ENCODE data around the gene USP51.

The USP51 gene

DNA sequence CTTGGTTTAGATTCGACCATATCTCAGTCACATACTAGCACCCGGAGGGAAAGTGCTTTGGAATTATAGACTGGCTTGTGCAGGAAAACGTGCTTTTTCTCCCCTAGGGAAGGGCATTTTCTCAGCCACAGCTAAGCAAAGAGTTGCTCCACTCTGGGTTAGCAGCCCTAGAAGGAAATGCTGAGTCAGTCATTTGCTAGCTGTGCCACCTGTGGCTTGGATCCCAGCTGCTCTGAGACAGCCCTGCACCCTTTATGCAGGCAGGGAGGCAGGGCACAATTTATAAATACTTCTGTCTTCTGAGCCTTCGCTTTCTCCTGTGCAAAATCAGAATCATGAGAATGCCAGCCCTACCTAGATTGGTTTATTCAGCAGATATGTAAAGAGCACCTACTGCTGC, 1.3 kb upstream of the USP51 start:
- CTCF ChIA-PET, result no interaction called here
- no peak for TF ChIP-seq LEF1 (IDR thresholded peaks at IDR 0.05; ENCODE audit: borderline replicate concordance)
- TF ChIP-seq ELF4 (IDR thresholded peaks at IDR 0.05), result no peak
- TF ChIP-seq FOXA1 (IDR thresholded peaks at IDR 0.05), result no peak
- TF ChIP-seq ZNF384 (IDR thresholded peaks at IDR 0.05), result no peak
- TF ChIP-seq, protein P1, sequence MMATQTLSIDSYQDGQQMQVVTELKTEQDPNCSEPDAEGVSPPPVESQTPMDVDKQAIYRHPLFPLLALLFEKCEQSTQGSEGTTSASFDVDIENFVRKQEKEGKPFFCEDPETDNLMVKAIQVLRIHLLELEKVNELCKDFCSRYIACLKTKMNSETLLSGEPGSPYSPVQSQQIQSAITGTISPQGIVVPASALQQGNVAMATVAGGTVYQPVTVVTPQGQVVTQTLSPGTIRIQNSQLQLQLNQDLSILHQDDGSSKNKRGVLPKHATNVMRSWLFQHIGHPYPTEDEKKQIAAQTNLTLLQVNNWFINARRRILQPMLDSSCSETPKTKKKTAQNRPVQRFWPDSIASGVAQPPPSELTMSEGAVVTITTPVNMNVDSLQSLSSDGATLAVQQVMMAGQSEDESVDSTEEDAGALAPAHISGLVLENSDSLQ (IDR thresholded peaks at IDR 0.05), result no peak
- TF ChIP-seq FOXM1 (IDR thresholded peaks at IDR 0.05; ENCODE audit: borderline replicate concordance), result no peak
- no peak for TF ChIP-seq FOXK2 (IDR thresholded peaks at IDR 0.05)
- TF ChIP-seq HDGF (IDR thresholded peaks at IDR 0.05; ENCODE audit: borderline replicate concordance), result no peak
- TF ChIP-seq CTBP1 (IDR thresholded peaks at IDR 0.05; ENCODE audit: borderline replicate concordance), result no peak
- no peak for TF ChIP-seq BHLHE40 (IDR thresholded peaks at IDR 0.05; ENCODE audit: borderline replicate concordance)
- no peak for TF ChIP-seq SP1 (IDR thresholded peaks at IDR 0.05)
- no peak for DNase-seq (ENCODE audit: extremely low spot score)
- POLR2A ChIA-PET, result no interaction called here

DNA sequence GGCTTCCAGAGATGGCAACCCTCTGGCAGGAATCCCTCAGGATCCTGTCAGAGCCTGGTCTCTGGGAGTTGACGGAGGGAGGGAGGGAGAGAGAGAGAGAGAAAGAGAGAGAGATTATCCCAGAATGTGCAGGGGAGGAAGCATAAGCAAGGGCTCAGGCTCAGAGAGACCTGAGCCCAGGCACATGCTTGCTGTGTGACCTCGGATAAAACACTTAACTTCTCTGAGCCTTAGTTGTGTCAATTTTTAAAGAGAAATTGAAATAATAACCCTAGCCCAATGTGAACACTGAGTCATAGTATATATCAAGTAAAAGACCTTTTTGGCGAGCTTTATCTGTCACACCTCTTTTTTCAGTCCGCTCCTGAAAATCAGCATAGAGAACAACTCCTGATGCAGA, 473 bp upstream of the USP51 start:
- DNase-seq (ENCODE audit: extremely low spot score), result no peak
- no peak for TF ChIP-seq LEF1 (IDR thresholded peaks at IDR 0.05; ENCODE audit: borderline replicate concordance)
- no peak for TF ChIP-seq FOXA1 (IDR thresholded peaks at IDR 0.05)
- TF ChIP-seq FOXM1 (IDR thresholded peaks at IDR 0.05; ENCODE audit: borderline replicate concordance), result no peak
- no peak for TF ChIP-seq BHLHE40 (IDR thresholded peaks at IDR 0.05; ENCODE audit: borderline replicate concordance)
- no peak for TF ChIP-seq CTBP1 (IDR thresholded peaks at IDR 0.05; ENCODE audit: borderline replicate concordance)
- ChIA-PET POLR2A (no interaction called here), CTCF (no interaction called here)

DNA sequence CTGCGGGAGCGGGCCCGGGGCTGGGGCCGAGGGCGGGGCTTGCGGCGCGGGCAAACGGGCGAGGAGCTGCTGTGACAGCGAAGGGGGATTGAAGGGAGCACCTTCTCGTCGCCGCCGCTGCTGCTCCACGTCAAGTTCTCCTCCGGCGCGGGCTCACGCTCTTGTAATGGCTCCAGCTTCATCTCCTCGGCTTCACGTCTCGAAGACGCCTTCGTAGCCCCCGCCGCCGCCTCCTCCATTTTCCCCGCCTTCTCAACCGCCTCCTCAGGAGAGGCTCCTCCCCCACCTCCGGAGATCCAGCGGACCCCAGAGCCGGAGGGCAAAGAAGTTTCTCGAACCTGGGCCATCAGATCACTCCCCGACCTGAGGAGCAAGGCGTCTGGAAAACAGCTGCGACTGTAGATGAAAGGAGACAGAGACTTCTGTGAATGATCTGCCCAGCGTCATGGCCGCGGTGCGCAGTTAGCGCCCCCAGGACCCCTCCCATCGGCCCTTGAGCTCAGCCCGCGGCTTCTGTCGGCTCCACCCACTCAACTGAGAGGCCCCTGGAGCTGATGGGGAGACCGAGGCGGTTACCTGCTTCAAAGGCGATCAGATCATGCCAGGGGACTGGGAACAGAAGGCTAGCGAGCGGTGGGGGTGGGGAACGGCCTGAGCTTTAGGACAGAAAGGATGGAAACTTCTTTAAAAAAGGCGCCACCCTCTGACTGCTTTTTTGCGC, 895 bp downstream of the USP51 start:
- ChIA-PET CTCF (no interaction called here), POLR2A (no interaction called here)
- peak; percentile 41 for DNase-seq (ENCODE audit: extremely low spot score)
- TF ChIP-seq ELF4 (IDR thresholded peaks at IDR 0.05) (no peak), SP1 (IDR thresholded peaks at IDR 0.05) (no peak), NFRKB (IDR thresholded peaks at IDR 0.05) (no peak), TARDBP (IDR thresholded peaks at IDR 0.05) (no peak), LEF1 (IDR thresholded peaks at IDR 0.05; ENCODE audit: borderline replicate concordance) (no peak), SUZ12 (IDR thresholded peaks at IDR 0.05) (no peak), L3MBTL2 (conservative IDR thresholded peaks at IDR 0.05) (peak; percentile 73)

DNA sequence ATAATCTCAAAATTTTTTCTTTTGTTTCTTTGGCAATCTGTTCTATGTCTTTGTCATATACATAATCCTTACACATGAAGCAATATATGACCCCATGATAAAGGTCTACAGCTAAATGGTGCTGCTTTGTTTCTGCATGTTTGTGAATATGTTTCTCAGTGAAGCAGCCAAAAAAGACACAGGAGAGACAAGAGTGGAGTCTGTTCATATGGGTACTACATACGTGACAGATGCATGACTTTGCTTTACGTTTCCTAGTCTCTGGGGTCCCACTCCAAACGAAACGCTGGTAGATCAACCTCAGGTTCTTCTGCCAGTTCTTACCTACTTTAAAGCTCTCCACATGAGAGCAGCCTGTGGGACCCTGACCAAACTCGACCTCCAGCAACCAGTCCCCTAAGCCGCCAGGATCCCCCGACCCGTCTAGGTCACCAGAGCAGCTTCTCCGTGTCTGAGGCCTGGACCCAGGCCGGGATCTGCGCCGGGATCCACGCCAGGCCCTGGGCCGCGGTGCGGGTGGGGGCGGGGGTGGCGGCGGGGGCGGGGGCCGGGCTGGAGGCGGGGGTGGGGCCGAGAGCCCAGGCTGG, 1.5 kb downstream of the USP51 start:
- CTCF ChIA-PET, result no interaction called here

DNA sequence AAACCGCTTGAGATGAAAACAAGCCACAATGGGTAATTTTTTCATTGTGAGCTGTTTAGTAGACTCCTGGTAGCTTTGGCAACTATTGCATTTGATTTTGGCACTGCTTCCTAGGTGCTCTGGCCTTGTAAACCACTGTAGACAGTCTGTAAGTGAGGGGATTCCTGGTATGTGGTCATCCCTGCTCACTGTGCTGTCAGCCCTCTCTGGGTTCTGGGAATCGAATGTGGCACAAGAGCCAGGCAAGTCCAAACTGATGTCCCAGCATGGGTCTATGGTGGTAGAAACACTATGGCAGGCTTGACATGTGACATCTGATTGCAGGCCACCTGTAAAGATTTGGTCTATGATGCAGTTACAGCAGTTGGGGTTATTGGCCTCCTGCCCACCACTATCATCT, 2.5 kb downstream of the USP51 start:
- ChIA-PET CTCF (no interaction called here), POLR2A (no interaction called here)
- TF ChIP-seq LEF1 (IDR thresholded peaks at IDR 0.05; ENCODE audit: borderline replicate concordance), result no peak
- TF ChIP-seq ARNT (IDR thresholded peaks at IDR 0.05), result no peak
- no peak for TF ChIP-seq TARDBP (IDR thresholded peaks at IDR 0.05)
- no peak for TF ChIP-seq ELF4 (IDR thresholded peaks at IDR 0.05)
- TF ChIP-seq FOXA1 (IDR thresholded peaks at IDR 0.05), result no peak
- TF ChIP-seq NFRKB (IDR thresholded peaks at IDR 0.05), result no peak
- no peak for TF ChIP-seq BHLHE40 (IDR thresholded peaks at IDR 0.05; ENCODE audit: borderline replicate concordance)
- no peak for TF ChIP-seq FOXM1 (IDR thresholded peaks at IDR 0.05; ENCODE audit: borderline replicate concordance)
- TF ChIP-seq SUZ12 (IDR thresholded peaks at IDR 0.05), result no peak
- TF ChIP-seq L3MBTL2 (conservative IDR thresholded peaks at IDR 0.05), result no peak
- TF ChIP-seq, protein P1 (IDR thresholded peaks at IDR 0.05), result no peak
- no peak for TF ChIP-seq SP1 (IDR thresholded peaks at IDR 0.05)
- no peak for TF ChIP-seq CTBP1 (IDR thresholded peaks at IDR 0.05; ENCODE audit: borderline replicate concordance)
- no peak for TF ChIP-seq ZNF384 (IDR thresholded peaks at IDR 0.05)
- no peak for TF ChIP-seq HDGF (IDR thresholded peaks at IDR 0.05; ENCODE audit: borderline replicate concordance)
- no peak for TF ChIP-seq FOXK2 (IDR thresholded peaks at IDR 0.05)

More for the DNA sequence above, 1.5 kb downstream of the USP51 start:
- DNase-seq (ENCODE audit: extremely low spot score), result no peak
- TF ChIP-seq CTBP1 (IDR thresholded peaks at IDR 0.05; ENCODE audit: borderline replicate concordance) (no peak), L3MBTL2 (conservative IDR thresholded peaks at IDR 0.05) (no peak), ZNF384 (IDR thresholded peaks at IDR 0.05) (no peak), ARNT (IDR thresholded peaks at IDR 0.05) (no peak), BHLHE40 (IDR thresholded peaks at IDR 0.05; ENCODE audit: borderline replicate concordance) (no peak), SP1 (IDR thresholded peaks at IDR 0.05) (no peak), HDGF (IDR thresholded peaks at IDR 0.05; ENCODE audit: borderline replicate concordance) (no peak), SUZ12 (IDR thresholded peaks at IDR 0.05) (no peak)
- TF ChIP-seq, protein P1 (IDR thresholded peaks at IDR 0.05), result no peak
- POLR2A ChIA-PET, result no interaction called here

DNA sequence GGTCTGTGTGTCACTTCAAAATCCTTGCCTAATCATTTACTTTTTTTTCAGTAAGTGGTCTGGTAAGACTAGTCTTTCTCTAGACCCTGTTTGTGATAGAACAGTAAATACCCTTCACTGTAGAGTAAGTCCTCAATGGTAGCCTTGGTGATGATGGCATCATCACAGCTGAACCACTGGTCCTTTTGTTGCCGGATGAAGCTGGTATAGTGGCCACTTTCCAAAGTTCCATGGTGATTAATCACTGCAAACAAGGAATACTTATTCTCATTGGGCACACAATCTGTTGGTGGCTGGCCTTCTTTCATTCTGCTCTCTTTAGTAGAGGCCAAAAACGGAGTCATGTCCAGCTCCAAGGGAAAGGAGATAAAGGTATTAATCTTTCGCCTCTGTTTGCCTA, 2.9 kb downstream of the USP51 start:
- POLR2A ChIA-PET, result no interaction called here
- TF ChIP-seq ZNF384 (IDR thresholded peaks at IDR 0.05) (no peak), CTBP1 (IDR thresholded peaks at IDR 0.05; ENCODE audit: borderline replicate concordance) (no peak)
- CTCF ChIA-PET, result no interaction called here
- DNase-seq (ENCODE audit: extremely low spot score), result no peak

More for the DNA sequence above, 2.5 kb downstream of the USP51 start:
- DNase-seq (ENCODE audit: extremely low spot score), result no peak

All from HEK293T (cell line).